Measurements from ENCODE around the gene CROCC.

GRCh38 chr1:16992102-16992501 lies 70.4 kb downstream of the CROCC start:
- TF ChIP-seq CTCF (IDR thresholded peaks at IDR 0.05) (no peak), POLR2A (IDR thresholded peaks at IDR 0.05) (no peak)
